ENCODE results near the gene FAR2. TPM values are rescaled to one million over a fixed set of nuclear protein-coding genes. Genes with fewer than 3 reads are reported as not detected.
"Not testable (repeated sequence)": the region's sequence is repeated elsewhere in the genome, so short reads cannot be mapped to it uniquely, and the experiment has no call there.

FAR2 gene
- total RNA-seq, 4 donors from 2014 or later: 0.38 to 8.2 (median 2.6) TPM

GRCh38 chr12:29133181-29133580 lies 15.9 kb upstream of the FAR2 start:
- H3K36me3 ChIP-seq: no peaks in the 10 kb centered on the region
- H3K27ac ChIP-seq: no peak overlapping the region
- no peaks in the 10 kb centered on the region for H3K4me1 ChIP-seq
- no peak overlapping the region for H3K4me3 ChIP-seq
- no peak for TF ChIP-seq POLR2A (IDR thresholded peaks at IDR 0.05)
- no peak for TF ChIP-seq CTCF (IDR thresholded peaks at IDR 0.05)
- no peaks in the 10 kb centered on the region for H3K9me3 ChIP-seq
- DNase-seq: no peak
- intact Hi-C loops (cut with DNase I): no loop called here
- no peaks in the 10 kb centered on the region for H3K27me3 ChIP-seq
- 70 to 83% methylated on average over 2 of the region's 2 CpGs for WGBS, 2 donors

GRCh38 chr12:29133680-29134079 lies 15.4 kb upstream of the FAR2 start:
- Histone ChIP-seq H3K36me3 (no peaks in the 10 kb centered on the region), H3K27ac (no peak overlapping the region), H3K4me1 (no peaks in the 10 kb centered on the region), H3K9me3 (no peaks in the 10 kb centered on the region), H3K27me3 (no peaks in the 10 kb centered on the region), H3K4me3 (no peak overlapping the region)
- 70 to 87% methylated on average over 4 of the region's 4 CpGs for WGBS, 2 donors
- intact Hi-C loops (cut with DNase I): no loop called here
- no peak for TF ChIP-seq POLR2A (IDR thresholded peaks at IDR 0.05)
- no peak for TF ChIP-seq CTCF (IDR thresholded peaks at IDR 0.05)
- no peak for DNase-seq

- H3K9me3 ChIP-seq; H3K4me1 ChIP-seq; H3K27ac ChIP-seq; intact Hi-C loops (cut with DNase I); H3K4me3 ChIP-seq; H3K27me3 ChIP-seq; H3K36me3 ChIP-seq; DNase-seq: not testable (repeated sequence)
- WGBS, 2 donors: 90 to 100% methylated on average over 1 to 2 of the region's 3 CpGs
Measured at GRCh38 chr12:29138256-29138655, 10.8 kb upstream of the FAR2 start.

- intact Hi-C loops (cut with DNase I); H3K27me3 ChIP-seq; H3K4me1 ChIP-seq; H3K36me3 ChIP-seq; H3K27ac ChIP-seq; H3K9me3 ChIP-seq; DNase-seq; H3K4me3 ChIP-seq: not testable (repeated sequence)
- WGBS, 2 donors: 57 to 74% methylated on average over 4 of the region's 4 CpGs
Measured at GRCh38 chr12:29138855-29139254, 10.2 kb upstream of the FAR2 start.

- DNase-seq: no peak
- H3K27me3 ChIP-seq: peaks cover 0 to 20% (median 2%) of the 10 kb centered on the region in 4 donors
- no peak overlapping the region for H3K4me3 ChIP-seq
- intact Hi-C loops (cut with DNase I): no loop called here
- no peaks in the 10 kb centered on the region for H3K9me3 ChIP-seq
- peaks cover 0 to 31% (median 8%) of the 10 kb centered on the region in 3 donors for H3K4me1 ChIP-seq
- 82 to 86% methylated on average over 12 to 13 of the region's 14 CpGs for WGBS, 2 donors
- no peak for TF ChIP-seq POLR2A (IDR thresholded peaks at IDR 0.05)
- no peaks in the 10 kb centered on the region for H3K36me3 ChIP-seq
- H3K27ac ChIP-seq: no peak overlapping the region
Measured at GRCh38 chr12:29145372-29146170, 3.5 kb upstream of the FAR2 start.

GRCh38 chr12:29146196-29146595 lies 2.9 kb upstream of the FAR2 start:
- intact Hi-C loops (cut with DNase I): no loop called here
- Histone ChIP-seq H3K36me3 (no peaks in the 10 kb centered on the region), H3K4me3 (no peak overlapping the region), H3K27ac (no peak overlapping the region), H3K9me3 (no peaks in the 10 kb centered on the region), H3K27me3 (peaks cover 0 to 20% (median 2%) of the 10 kb centered on the region in 4 donors), H3K4me1 (peaks cover 0 to 36% (median 8%) of the 10 kb centered on the region in 3 donors)
- no peak for DNase-seq
- TF ChIP-seq CTCF (IDR thresholded peaks at IDR 0.05) (no peak), POLR2A (IDR thresholded peaks at IDR 0.05) (no peak)
